ENCODE data around the gene CEACAM19. TPM values are rescaled to one million over a fixed set of nuclear protein-coding genes. Genes with fewer than 3 reads are reported as not detected.

The CEACAM19 gene
- total and polyA plus RNA-seq, 9 of the 15 experiments (the other 6 are each of a cell fraction or from before 2014, with no cell fraction given) = 0.15 to 0.30 (median 0.23) TPM; not detected in 5

- TF ChIP-seq UBTF (IDR thresholded peaks at IDR 0.05; ENCODE audit: borderline replicate concordance in 1 of 2, low read depth in 2 of 2, low read length in 2 of 2) = no peak
- no peak for TF ChIP-seq ZNF384 (IDR thresholded peaks at IDR 0.05; ENCODE audit: low read depth, low read length)
- no peak for TF ChIP-seq SMARCA5 (IDR thresholded peaks at IDR 0.05)
- TF ChIP-seq ZNF445 (CRISPR knock-in tag; IDR thresholded peaks at IDR 0.05; ENCODE audit: low read depth) = no peak
- TF ChIP-seq BCOR (IDR thresholded peaks at IDR 0.05) = peak; percentile 50
- TF ChIP-seq TRIM25 (IDR thresholded peaks at IDR 0.05; ENCODE audit: borderline replicate concordance) = no peak
- no peak for TF ChIP-seq ZNF444 (CRISPR knock-in tag; IDR thresholded peaks at IDR 0.05)
- TF ChIP-seq ZMIZ1 (IDR thresholded peaks at IDR 0.05; ENCODE audit: low read depth in 2 of 2, low read length in 2 of 2) = no peak
- TF ChIP-seq SP2 (IDR thresholded peaks at IDR 0.05; ENCODE audit: extremely low read depth, low read depth, low read length, poor library complexity, severe bottlenecking) = no peak
- TF ChIP-seq ARNT (IDR thresholded peaks at IDR 0.05) = no peak
- TF ChIP-seq CBFA2T2 (conservative IDR thresholded peaks at IDR 0.05) = peak; percentile 54; the same call in 1 of the 2 replicates
- peak; percentile 42; the same call in 1 of the 2 replicates for TF ChIP-seq SMARCE1 (IDR thresholded peaks at IDR 0.05)
- TF ChIP-seq SAFB2 (IDR thresholded peaks at IDR 0.05; ENCODE audit: borderline replicate concordance, low read depth, low read length, severe bottlenecking) = no peak
- no peak for TF ChIP-seq GTF2A2 (tag; IDR thresholded peaks at IDR 0.05)
- peak; percentile 65 for TF ChIP-seq MTA2 (IDR thresholded peaks at IDR 0.05; ENCODE audit: low read depth)
- TF ChIP-seq RFX1 (IDR thresholded peaks at IDR 0.05) = no peak
- TF ChIP-seq TCF3 (CRISPR knock-in tag; IDR thresholded peaks at IDR 0.05) = 0 out of 2 replicates have a peak, but pooled peaks have one; percentile 20
- TF ChIP-seq MYBL2 (IDR thresholded peaks at IDR 0.05; ENCODE audit: low read depth) = no peak
- TF ChIP-seq MYBL2 (CRISPR knock-in tag; IDR thresholded peaks at IDR 0.05; ENCODE audit: borderline replicate concordance) = no peak
- TF ChIP-seq PTRF (tag; IDR thresholded peaks at IDR 0.05) = no peak
- 0 out of 4 replicates have a peak, but pooled peaks of 1 of the 2 experiments have one; percentile 6 for TF ChIP-seq RCOR1 (IDR thresholded peaks at IDR 0.05; ENCODE audit: borderline replicate concordance in 1 of 2, low read depth in 2 of 2, low read length in 2 of 2)
- TF ChIP-seq BHLHE40 (IDR thresholded peaks at IDR 0.05; ENCODE audit: low read length) = no peak
- TF ChIP-seq ZBTB17 (CRISPR knock-in tag; IDR thresholded peaks at IDR 0.05) = no peak
Measured at GRCh38 chr19:44642377-44642776, 28.9 kb upstream of the CEACAM19 start (continued).
